GM21786 (cell line): Measurements from ENCODE around the gene TP53I13.
"Not testable (repeated sequence)": the region's sequence is repeated elsewhere in the genome, so short reads cannot be mapped to it uniquely, and the experiment has no call there.

Experiments used
- ATAC-seq: cut with Tn5 transposase; IDR thresholded peaks from one replicate; pipeline ENCODE4 v1.9.1; 2021; ENCODE audit not compliant: unreplicated experiment

Gene TP53I13, protein sequence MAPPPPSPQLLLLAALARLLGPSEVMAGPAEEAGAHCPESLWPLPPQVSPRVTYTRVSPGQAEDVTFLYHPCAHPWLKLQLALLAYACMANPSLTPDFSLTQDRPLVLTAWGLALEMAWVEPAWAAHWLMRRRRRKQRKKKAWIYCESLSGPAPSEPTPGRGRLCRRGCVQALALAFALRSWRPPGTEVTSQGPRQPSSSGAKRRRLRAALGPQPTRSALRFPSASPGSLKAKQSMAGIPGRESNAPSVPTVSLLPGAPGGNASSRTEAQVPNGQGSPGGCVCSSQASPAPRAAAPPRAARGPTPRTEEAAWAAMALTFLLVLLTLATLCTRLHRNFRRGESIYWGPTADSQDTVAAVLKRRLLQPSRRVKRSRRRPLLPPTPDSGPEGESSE

DNA sequence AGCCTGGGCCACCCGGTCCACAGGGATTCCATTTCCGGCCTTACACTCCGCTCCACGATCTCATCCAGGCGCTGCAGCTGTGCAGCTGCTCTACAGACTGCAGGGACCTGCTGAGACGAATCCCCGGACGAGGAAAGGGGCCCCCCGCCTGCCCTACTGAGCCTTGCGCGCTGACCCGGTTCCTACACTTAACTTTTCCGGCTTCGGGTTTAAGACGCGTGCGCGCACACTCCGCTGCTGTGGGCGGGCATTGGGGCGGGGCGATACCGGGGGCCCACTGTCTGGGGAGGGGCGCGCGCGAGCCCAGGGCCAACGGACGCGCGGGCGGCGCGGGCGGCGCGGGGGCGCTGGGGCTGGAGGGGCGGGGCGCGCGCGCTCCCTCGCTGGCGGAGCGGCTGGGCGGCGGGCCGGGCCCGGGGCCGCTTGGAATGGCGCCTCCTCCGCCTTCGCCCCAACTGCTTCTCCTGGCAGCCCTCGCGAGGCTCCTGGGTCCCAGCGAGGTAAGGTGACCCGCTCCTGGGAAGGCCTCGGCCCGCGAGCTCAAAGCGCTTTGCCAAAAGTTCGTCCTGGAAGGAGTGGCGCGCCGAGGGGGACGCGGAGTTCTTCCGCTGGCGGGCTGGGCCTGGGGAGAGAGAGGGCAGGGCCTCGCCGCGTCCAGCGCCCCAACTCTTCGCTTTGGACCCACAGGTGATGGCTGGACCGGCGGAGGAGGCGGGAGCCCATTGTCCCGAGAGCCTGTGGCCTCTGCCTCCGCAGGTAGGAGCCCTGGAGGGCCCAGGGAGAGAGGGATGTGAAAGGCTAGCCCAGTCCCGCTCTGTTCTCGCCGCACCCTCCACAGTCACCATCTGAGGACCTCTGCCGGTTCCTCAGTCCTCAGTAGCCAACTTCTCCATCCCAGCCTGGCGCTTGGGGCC lies at the start of gene TP53I13:
TP53I13 (plus strand) TSS at position 371 of the 914 bp plus-strand sequence; CDS start at position 429, 58 bp downstream.
- ATAC-seq, result peak; percentile 37

DNA sequence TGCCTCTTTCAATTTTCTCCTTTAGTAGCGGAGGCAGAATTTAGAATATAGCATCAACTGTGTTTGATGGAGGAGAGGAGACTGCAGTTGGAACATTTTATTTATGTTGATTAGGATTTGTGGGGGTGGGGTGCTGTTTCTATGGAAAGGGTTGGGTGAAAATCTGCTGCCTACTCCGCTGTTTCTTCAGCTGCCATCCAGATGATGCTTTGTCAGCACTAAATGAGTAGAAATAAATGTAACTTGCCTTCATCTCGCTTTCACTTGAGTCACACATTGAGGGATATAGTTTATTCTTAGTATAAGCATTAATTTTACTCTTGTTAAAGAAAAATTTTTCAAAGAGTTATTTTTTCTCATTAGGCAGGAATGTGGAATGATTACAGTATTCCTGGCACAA lies 43.8 kb upstream of the TP53I13 start:
- ATAC-seq, result no peak

DNA sequence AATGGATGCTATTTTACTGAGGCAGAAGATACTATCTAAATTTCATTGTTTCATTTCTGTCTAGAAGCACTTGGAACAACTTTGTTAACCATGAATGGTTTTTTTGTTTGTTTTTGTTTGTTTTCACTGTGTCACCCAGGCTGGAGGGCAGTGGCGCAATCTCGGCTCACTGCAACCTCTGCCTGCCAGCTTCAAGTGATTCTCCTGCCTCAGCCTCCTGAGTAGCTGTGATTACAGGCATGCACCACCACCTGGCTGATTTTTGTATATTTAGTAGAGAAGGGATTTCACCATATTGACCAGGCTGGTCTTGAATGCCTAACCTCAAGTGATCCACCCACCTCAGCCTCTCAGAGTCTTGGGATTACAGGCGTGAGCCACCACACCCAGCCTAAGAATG lies 42.2 kb upstream of the TP53I13 start:
- ATAC-seq, result no peak

DNA sequence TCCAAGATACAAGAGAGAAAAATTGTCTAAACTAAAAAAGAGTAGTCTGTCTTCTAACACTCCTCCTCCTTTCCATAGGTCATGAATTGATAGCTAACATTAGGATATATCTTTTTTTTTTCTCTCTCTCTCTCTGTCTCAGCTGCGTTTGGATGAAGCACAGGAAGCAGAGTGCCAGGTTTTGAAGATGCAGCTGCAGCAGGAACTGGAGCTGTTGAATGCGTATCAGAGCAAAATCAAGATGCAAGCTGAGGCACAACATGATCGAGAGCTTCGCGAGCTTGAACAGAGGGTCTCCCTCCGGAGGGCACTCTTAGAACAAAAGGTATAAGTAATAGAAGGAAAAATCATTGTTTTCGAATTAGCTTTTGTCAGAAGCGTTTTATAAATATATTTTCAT lies 34.5 kb upstream of the TP53I13 start:
- no peak for ATAC-seq

DNA sequence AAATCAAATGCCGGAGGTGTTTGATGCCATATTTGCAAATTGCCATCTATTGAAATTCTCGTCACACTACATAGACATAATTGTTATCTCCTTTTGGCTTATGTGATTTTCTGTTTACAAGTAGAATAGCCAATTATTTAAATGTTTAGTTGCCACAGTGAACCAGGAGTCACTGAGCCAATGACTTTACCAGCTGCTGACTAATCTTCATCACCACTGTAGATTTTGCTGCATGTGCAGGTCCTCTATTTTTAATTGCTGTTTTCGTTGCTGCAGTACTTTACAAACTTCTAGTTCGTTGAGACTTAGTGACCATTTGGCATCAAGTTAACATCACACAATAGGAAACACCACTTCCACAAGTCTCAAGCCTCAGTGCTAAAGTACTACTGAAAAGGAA lies 24.4 kb upstream of the TP53I13 start:
- no peak for ATAC-seq

DNA sequence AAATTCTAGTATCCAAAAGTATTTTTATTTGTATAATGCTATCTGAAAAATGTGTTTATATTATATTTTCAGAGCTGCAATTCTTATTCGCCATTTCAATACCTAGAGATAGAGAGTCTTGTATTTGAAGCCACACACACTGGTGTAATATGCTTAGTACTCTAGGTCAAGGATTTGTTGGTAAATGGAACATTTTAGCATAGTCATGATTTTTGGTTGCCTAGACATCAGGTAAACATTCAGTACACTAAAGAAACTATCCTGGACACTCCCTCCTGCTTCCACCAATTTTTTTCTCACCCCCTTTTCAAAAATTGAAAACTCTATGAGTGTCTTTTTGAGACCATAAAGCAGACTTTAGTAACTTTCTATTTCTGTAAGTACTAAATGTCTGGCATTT lies 22.4 kb upstream of the TP53I13 start:
- no peak for ATAC-seq

DNA sequence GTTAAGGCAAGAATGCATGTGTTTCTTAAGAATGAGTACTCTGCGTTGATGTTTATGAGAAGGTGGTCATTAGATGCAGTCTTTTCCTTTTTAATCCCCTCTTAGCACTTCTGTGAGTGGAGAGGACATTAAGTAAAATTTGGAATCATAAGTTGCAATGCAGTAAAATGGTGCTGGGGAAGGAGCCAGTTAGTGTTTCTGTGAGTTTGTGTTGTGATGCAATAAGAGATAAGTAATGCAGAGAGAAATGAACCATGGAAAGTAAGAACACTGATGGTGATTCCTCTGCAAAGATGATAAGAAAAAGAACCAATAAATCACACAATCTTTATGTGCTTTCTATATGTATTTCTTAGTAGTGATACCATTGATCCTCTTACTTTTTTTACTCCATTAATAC lies 21.7 kb upstream of the TP53I13 start:
- ATAC-seq, result no peak

DNA sequence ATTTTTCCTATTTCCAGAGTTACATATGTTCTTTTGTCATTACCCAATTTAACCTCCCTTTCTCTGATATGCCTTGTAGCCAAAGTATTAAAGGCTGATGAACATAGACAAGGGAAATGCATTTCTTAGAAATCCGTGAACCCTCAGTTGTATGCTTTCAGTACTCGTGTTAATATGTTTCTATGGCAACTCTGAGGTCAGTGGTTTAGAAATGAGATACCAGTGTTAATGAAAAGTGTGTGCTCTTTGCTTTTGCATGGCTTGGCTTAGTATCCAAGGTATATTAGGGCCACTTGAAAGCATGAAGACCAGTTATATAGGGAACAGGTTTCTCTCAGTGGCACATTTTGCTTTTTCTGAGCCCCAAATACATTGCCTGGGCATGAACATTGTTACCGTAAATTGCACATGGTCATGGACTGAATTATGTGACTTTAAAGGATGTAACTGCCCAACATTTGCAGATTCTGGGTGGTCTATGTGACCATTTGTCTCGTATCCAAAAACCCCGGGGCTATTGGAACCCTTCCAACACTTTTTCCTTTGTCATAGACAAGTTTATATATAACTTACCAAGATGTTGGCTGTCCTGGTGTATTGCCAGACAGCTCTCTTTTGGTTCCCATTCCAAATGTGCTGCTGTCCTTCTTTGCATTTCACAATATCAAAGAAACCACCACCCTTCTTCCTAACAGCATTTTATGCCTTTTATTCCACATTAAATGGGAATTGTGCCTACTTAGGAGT lies 19.2 kb upstream of the TP53I13 start:
- ATAC-seq, result no peak

DNA sequence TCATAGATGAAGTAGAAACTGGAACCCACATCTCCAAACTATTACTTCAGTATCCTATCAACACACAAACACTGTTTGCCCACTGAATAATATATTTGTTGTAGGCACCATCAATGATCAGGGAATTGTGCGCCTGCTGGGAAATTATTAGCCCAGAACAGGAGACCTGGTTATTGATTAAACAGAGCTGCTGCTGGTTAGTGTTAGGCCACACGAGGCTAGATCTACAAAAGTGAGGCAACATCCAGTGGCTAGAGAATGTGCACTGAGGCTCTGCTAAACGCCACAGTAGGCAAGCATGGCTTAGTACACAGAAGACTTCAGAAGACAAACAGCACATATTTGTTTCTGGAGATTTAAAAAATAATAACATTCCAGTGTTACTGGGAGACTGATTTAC lies 12.7 kb upstream of the TP53I13 start:
- no peak for ATAC-seq

DNA sequence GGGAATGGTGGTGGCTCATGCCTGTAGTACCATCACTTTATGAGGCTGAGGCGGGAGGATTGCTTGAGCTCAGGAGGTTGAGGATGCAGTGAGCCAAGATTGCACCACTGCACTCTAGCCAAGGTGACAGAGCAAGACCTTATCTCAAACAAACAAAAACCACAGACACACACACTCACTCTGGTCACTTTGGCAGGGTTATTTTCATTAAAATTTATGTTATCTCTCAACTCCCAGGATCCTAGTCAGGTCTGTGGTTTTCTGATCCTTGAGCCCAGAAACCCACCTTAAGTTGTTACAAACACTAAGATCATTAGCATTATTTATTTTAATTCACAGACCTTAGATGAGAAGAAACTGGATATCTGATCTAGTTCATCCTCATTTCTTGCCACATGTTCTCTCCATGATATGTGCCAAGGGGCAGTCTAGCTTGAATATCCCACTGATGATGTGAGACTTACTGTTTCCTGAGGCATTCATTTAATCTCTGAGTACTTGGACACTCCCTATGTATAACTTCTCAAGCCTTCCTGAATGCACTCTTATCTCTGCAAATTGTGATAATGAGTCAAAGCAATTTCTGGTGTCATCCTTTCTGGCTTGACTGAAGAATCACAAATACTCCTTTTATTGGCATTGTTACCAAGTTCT lies 11.3 kb upstream of the TP53I13 start:
- no peak for ATAC-seq

DNA sequence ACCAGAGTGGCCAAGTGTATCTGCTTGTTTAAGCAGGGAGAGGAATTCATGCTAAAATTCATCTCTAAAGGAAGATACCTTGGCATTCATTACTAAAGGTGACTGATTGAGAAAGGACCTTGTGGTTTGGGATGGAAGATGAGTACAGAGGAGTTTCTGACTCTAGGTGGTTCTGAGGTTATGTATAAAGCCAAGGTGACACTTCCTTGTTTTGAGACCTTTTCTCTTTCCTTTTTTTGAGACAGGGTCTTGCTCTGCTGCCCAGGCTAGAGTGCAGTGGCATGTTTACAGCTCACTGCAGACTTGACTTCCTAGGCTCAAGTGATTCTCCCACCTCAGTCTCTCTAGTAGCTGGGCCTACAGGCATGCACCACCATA lies 10.8 kb upstream of the TP53I13 start:
- ATAC-seq, result no peak

DNA sequence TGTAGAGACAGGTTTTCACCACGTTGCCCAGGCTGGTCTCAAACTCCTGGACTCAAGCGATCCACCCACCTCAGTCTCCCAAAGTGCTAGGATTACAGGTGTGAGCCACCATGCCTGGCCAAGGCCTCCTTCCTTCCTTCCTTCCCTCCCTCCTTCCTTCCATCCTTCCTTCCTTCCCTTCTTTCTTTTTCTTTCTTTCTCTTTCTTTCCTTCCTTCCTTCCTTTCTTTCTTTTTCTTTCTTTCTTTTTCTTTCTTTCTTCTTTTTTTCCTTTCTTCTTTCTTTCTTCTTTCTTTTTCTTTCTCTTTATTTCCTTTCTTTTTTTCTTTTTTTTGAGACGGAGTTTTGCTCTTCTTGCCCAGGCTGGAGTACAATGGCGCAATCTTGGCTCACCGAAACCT lies 10.4 kb upstream of the TP53I13 start:
- not testable (repeated sequence) for ATAC-seq

DNA sequence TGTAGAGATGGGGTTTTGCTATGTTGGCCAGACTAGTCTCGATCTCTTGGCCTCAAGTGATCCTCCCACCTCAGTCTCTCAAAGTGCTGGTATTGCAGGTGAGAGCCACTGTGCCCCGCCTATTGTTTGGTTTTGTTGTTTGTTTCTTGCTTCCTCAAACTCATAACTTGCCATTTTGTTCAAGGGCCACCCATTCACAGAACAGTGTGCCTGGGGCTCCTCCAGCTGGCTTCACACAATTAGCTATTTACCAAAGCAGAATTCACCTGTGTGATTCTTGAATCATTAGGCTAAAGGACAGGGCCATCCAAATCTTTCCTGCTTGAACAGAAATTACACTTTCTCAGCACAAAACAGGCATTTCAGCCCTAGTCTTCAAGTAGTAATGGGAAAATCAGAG lies 8.9 kb upstream of the TP53I13 start:
- ATAC-seq, result no peak

DNA sequence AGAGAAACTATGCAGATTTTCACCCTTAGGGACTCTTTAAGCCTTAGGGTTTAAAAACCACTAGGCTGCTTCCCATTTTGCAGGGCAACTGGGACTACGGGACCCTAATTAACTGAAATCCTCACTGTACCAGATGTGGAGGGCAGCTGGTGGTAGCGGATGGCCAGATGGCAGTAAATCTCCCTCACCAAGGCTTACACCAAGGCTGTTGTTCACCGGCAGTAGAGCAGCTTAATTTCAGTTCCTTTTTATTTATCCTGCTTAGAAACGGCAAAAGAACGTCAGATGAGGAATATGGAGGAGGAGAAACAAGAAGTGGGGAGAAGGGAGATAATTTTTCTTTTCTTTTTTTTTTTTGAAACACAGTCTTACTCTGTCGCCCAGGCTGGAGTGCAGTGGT lies 8.2 kb upstream of the TP53I13 start:
- ATAC-seq, result no peak

DNA sequence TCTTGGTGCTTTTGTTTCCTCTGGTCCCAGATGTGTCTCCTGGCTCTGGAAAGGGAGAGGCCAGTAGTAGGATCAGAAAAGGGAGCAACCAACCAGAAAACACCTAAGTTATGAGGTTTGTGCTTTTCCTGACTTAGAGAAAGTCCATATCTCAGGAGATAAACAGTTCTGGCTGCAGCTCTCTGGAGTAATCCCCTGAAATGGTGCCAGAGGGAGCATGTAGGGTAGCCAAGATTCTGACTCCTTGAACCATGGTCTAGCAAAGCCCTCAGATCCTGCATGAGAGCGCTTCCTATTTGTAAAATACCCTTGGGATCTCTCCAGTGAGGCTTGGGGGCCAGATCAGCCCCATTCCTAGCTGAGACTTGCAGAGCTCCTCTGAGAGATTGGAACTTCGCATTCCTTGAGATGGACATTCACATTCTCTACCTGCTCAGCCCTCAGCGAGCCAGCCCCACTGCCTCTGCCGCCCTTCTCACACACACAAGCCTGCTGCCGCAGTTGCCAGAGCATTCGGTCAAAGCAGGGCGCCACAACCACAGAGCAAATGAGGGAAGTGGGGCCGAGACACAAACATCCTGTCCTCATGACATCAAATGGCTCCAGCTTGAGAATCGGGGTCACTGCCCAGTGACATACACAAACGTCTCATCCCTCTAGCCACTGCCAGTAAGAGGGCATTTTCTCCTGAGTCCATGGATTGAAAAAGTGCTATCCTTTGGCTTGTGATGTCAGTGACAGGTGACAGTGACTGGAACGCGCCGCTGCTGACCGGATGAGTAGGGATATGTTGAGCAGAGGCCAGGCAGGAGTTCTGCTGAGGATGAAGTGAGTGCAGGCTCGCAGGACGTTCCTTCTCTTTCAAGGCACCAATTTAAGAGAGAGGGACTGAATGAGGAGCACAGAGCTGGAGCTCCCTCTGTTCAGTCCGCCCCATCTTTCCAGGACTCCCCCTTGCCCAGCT lies 6.7 kb upstream of the TP53I13 start:
- ATAC-seq, result no peak

DNA sequence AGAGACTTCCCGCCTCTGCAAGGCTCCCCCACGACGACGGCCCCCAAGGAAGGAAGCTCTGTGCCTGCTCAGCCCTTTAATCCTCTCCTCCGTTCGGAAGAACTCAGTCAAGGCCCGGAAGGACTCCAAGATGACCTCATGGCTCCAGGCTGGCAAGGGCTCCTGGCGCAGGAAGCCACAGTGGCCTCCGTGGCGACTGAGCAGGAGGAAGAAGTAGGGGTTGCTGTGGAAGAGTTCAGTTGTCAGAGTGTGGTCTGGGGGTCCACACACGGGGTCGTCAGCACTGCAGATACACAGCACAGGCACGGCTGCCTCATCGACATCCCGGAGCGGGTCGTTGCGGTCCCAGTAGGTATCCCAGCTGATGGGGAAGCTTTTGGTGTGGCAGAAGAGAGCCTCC lies 5.9 kb upstream of the TP53I13 start:
- no peak for ATAC-seq

DNA sequence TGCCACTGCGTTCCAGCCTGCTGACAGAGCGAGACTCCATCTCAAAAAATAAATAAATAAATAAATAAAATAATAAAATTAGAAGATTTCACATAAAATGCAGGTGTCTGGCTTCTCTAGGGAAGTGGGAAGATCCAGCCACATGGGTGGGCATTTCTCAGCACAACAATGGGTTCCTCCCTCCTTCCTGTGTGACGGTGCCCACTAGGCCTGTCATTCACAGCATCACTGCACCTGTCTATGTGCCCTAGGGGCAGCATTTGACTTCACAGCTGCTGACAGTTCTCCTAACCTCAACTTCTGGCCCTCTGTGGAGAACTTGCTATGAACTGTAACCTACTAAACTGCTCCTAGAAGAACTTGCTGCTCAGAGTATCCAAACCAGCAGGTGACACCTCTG lies 4.7 kb upstream of the TP53I13 start:
- no peak for ATAC-seq

DNA sequence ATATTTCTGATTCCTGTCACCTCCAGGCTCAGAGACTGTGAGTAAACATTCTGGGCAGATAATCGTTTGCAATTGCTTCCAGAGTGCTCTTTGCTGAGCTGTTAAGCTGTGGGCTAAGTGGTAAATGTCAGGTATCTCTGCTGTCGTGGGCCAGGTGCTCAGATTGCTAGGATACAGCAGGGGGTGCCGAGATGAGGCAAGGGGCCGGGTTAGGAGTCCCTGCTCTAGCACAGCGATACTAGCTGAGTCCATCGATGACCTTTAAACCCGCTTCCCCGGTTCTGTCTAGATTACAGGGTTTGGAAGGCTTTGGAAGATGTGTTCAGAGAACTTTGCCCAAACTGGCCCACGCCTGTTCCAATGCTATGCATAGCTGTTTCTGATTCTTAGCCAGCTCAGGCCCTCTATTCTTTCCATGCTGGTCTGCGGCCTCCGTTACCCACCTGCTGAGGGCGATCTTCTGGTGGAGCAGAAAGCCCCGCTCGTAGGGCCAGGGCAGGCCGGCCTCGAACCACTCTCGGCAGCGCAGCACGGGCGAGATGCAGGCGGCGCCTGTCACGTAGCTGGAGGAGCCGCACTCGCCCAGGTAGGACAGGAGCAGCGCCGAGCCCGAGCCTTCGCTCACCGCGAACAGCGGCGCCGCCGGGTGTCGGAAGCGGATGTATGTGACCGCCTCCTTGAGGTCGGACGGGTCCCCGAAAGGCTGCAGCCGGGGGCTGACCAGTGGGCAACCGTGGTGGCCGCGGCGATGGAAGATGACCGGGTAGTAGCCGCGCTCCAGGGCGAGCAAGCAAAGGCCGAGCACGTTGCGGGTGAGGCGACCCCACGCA lies 2.6 kb upstream of the TP53I13 start:
- no peak for ATAC-seq
